ENCODE data around the gene APPL1. TPM values are rescaled to one million over a fixed set of nuclear protein-coding genes. Genes with fewer than 3 reads are reported as not detected.

The APPL1 gene
- total RNA-seq, 1 donor from 2014 or later: 42.3 TPM

GRCh38 chr3:57309769-57310360 is 82.3 kb downstream of the APPL1 start:
- no peak overlapping the region for H3K4me2 ChIP-seq
- H2AFZ ChIP-seq (replicated peaks): no peak overlapping the region
- no peaks in the 10 kb centered on the region for H3K9me3 ChIP-seq (ENCODE audit: low read depth)
- H3F3A ChIP-seq (ENCODE audit: low read depth): no peaks in the 10 kb centered on the region
- no peaks in the 10 kb centered on the region for H3K4me1 Mint-ChIP-seq
- no peak overlapping the region for H3K4me3 Mint-ChIP-seq
- H4K20me1 ChIP-seq (ENCODE audit: low read depth): no peaks in the 10 kb centered on the region
- H3K27me3 Mint-ChIP-seq (ENCODE audit: insufficient read depth, low read depth): no peaks in the 10 kb centered on the region
- TF ChIP-seq CTCF (IDR thresholded peaks at IDR 0.05) (no peak), EZH2phosphoT487 (IDR thresholded peaks at IDR 0.05) (no peak), EZH2 (IDR thresholded peaks at IDR 0.05) (no peak)
- no peaks in the 10 kb centered on the region for H3K9me3 Mint-ChIP-seq
- H3K4me1 ChIP-seq: no peaks in the 10 kb centered on the region
- H3K4me3 ChIP-seq: no peak overlapping the region
- no peak overlapping the region for H3K9ac ChIP-seq
- no peaks in the 10 kb centered on the region for H3K36me3 Mint-ChIP-seq
- H3K27ac Mint-ChIP-seq: no peak overlapping the region
- H3K27ac ChIP-seq: no peak overlapping the region
- no peaks in the 10 kb centered on the region for H3K36me3 ChIP-seq
- no peak for DNase-seq (ENCODE audit: low spot score)
- no peaks in the 10 kb centered on the region for H3K79me2 ChIP-seq (ENCODE audit: low read depth)
- H3K27me3 ChIP-seq: no peaks in the 10 kb centered on the region

DNA sequence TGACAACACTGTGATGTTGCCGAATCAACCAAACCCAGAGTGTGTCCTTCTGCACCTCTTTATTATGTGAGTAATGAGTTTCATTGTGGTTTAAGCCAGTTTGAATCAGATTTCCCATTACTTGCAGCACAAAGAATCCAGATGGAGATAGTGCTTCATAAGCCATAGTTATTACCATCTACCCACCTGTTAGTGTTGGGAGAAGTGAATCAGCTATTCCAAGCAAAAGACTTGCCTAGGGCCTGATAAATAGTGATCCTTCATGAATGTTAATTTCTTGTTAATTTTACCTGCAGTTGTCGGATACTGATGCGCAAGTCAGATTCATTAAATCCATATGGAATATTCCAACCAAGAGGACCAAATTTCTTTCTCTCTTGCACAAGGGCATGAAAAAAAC is 86.7 kb downstream of the APPL1 start:
- no peak for DNase-seq (ENCODE audit: low spot score)
- Mint-ChIP-seq H3K36me3 (no peaks in the 10 kb centered on the region), H3K27ac (no peak overlapping the region), H3K4me1 (no peaks in the 10 kb centered on the region), H3K9me3 (peaks cover 7% of the 10 kb centered on the region), H3K27me3 (ENCODE audit: insufficient read depth, low read depth) (no peaks in the 10 kb centered on the region), H3K4me3 (no peak overlapping the region)
- Histone ChIP-seq H3K4me2 (no peak overlapping the region), H3K79me2 (ENCODE audit: low read depth) (no peaks in the 10 kb centered on the region), H2AFZ (replicated peaks) (no peak overlapping the region), H3K9me3 (ENCODE audit: low read depth) (no peaks in the 10 kb centered on the region), H4K20me1 (ENCODE audit: low read depth) (no peaks in the 10 kb centered on the region), H3K9ac (no peak overlapping the region), H3K36me3 (no peaks in the 10 kb centered on the region), H3K4me1 (no peaks in the 10 kb centered on the region), H3K27ac (no peak overlapping the region), H3F3A (ENCODE audit: low read depth) (no peaks in the 10 kb centered on the region), H3K4me3 (no peak overlapping the region), H3K27me3 (no peaks in the 10 kb centered on the region)
- TF ChIP-seq EZH2phosphoT487 (IDR thresholded peaks at IDR 0.05) (no peak), CTCF (IDR thresholded peaks at IDR 0.05) (no peak), EZH2 (IDR thresholded peaks at IDR 0.05) (no peak)

Other genes starting within 250 kb of the APPL1 start
- 0.12 and 0.17 TPM in 2 replicates for gene SPATA12, start 167.1 kb upstream of the APPL1 start, total RNA-seq (ENCODE audit: low replicate concordance)
- gene IL17RD, start 62.4 kb upstream of the APPL1 start, total RNA-seq (ENCODE audit: low replicate concordance): 26.1 and 33.6 TPM in 2 replicates
- gene HESX1, start 27.8 kb upstream of the APPL1 start, total RNA-seq (ENCODE audit: low replicate concordance): 42.1 and 50.6 TPM in 2 replicates
- not detected in 2 replicates for gene ASB14, start 65.0 kb downstream of the APPL1 start, total RNA-seq (ENCODE audit: low replicate concordance)